Vagina (tissue), 2 donors: ENCODE data around the gene SLC22A3.

Experiments
- CTCF ChIP-seq, 3 experiments: fragments of 450-650 bp in 2 of 3; fragments of 200-600 bp in 1 of 3; sonication (generic) in 1 of 3; IDR thresholded peaks; one replicate each; pipeline ENCODE4 v1.5.1; 2017 to 2019; ENCODE audit warnings: antibody characterized with exemption in 3 of 3, mild to moderate bottlenecking in 2 of 3, moderate library complexity in 2 of 3
- POLR2A ChIP-seq, 2 donors: fragments of 450-650 bp; IDR thresholded peaks; one replicate each; pipeline ENCODE4 v1.6.1; 2017; ENCODE audit warnings: antibody characterized with exemption in 2 of 2, mild to moderate bottlenecking in 2 of 2, moderate library complexity in 2 of 2
- POLR2AphosphoS5 ChIP-seq, 2 donors: sonication (generic); formaldehyde crosslinking; IDR thresholded peaks; one replicate each; pipeline ENCODE4 v1.9.0; 2017; ENCODE audit warnings: antibody characterized with exemption in 2 of 2, mild to moderate bottlenecking in 2 of 2, low read depth in 1 of 2; ENCODE audit not compliant: insufficient read depth in 1 of 2

- no peak for TF ChIP-seq POLR2A (IDR thresholded peaks at IDR 0.05)
- TF ChIP-seq CTCF (IDR thresholded peaks at IDR 0.05), result no peak
- TF ChIP-seq POLR2AphosphoS5 (IDR thresholded peaks at IDR 0.05; ENCODE audit: insufficient read depth in 1 of 2, low read depth in 1 of 2), result no peak
Observed at GRCh38 chr6:160447350-160447749, 99.2 kb downstream of the SLC22A3 start.
